Vagina (tissue), 2 donors: ENCODE measurements around the gene MAN1A1. TPM values are rescaled to one million over a fixed set of nuclear protein-coding genes. Genes with fewer than 3 reads are reported as not detected.

Experiments used
- DNase-seq, 2 donors: peaks; one replicate each; pipeline ENCODE4 v3.0.0-alpha.2; 2017; ENCODE audit errors: extremely low spot score in 2 of 2
- H3K27ac ChIP-seq: fragments of 200-600 bp; sonication (generic); one replicate; pipeline ENCODE4 v1.5.1; 2019
- H3K27me3 ChIP-seq: fragments of 200-600 bp; sonication (generic); one replicate; pipeline ENCODE4 v1.5.1; 2019
- H3K36me3 ChIP-seq, 2 donors: fragments of 200-600 bp; sonication (generic); one replicate each; pipeline ENCODE4 v1.5.1; 2017 to 2019
- H3K4me1 ChIP-seq: fragments of 200-600 bp; sonication (generic); one replicate; pipeline ENCODE4 v1.5.1; 2019
- H3K4me3 ChIP-seq, 2 donors: fragments of 200-600 bp; sonication (generic); 1 replicate in 1 of 2; 2 replicates in 1 of 2; pipeline ENCODE4 v1.5.1; 2016 to 2019
- H3K9me3 ChIP-seq: fragments of 200-600 bp; sonication (generic); one replicate; pipeline ENCODE4 v1.5.1; 2019
- POLR2A ChIP-seq, 2 donors: fragments of 450-650 bp; IDR thresholded peaks; one replicate each; pipeline ENCODE4 v1.6.1; 2017; ENCODE audit warnings: antibody characterized with exemption in 2 of 2, mild to moderate bottlenecking in 2 of 2, moderate library complexity in 2 of 2
- POLR2AphosphoS5 ChIP-seq, 2 donors: sonication (generic); formaldehyde crosslinking; IDR thresholded peaks; one replicate each; pipeline ENCODE4 v1.9.0; 2017; ENCODE audit warnings: antibody characterized with exemption in 2 of 2, mild to moderate bottlenecking in 2 of 2, low read depth in 1 of 2; ENCODE audit not compliant: insufficient read depth in 1 of 2
- intact Hi-C: fragments of 100-400 bp; cut with DNase I; formaldehyde crosslinking; loops from one replicate; pipeline ENCODE4 v1.15.1; 2023
- total RNA-seq: library from RNA; depleted of rRNA; stranded (reverse); fragments of >200 nt; gene quantifications from one replicate; pipeline ENCODE4 v1.2.3, GENCODE V29; 2016
- TF ChIP-seq, protein P1 (sequence below), 3 experiments: fragments of 450-650 bp in 2 of 3; fragments of 200-600 bp in 1 of 3; sonication (generic) in 1 of 3; IDR thresholded peaks; one replicate each; pipeline ENCODE4 v1.5.1; 2017 to 2019; ENCODE audit warnings: antibody characterized with exemption in 3 of 3, mild to moderate bottlenecking in 2 of 3, moderate library complexity in 2 of 3

Gene MAN1A1
- total RNA-seq, 1 donor from 2014 or later = 71.2 TPM

DNA sequence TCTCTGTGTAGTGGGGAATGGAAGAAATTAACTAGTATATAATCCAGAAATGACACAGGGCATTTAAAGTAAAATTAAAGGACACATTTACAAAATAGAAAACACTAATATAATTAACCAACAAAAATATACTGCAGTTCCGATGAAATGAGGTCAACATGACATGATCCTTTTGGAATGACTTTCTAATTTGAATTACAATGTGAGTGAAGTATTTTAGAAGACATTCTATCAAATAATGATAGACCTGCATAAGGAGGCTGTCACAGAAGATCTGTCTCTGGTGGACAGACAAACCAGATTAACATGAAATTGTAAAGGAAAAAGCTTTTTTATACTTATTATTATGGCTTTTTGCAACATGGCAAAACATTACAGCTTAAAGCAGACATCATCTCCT, 170.5 kb downstream of the MAN1A1 start:
- H3K9me3 ChIP-seq = no peaks in the 10 kb centered on the region
- no peaks in the 10 kb centered on the region for H3K27me3 ChIP-seq
- no peak overlapping the region for H3K4me3 ChIP-seq
- intact Hi-C loops = no loop called here
- no peak for DNase-seq
- no peak for TF ChIP-seq POLR2AphosphoS5 (IDR thresholded peaks at IDR 0.05; ENCODE audit: insufficient read depth in 1 of 2, low read depth in 1 of 2)
- TF ChIP-seq, protein P1, sequence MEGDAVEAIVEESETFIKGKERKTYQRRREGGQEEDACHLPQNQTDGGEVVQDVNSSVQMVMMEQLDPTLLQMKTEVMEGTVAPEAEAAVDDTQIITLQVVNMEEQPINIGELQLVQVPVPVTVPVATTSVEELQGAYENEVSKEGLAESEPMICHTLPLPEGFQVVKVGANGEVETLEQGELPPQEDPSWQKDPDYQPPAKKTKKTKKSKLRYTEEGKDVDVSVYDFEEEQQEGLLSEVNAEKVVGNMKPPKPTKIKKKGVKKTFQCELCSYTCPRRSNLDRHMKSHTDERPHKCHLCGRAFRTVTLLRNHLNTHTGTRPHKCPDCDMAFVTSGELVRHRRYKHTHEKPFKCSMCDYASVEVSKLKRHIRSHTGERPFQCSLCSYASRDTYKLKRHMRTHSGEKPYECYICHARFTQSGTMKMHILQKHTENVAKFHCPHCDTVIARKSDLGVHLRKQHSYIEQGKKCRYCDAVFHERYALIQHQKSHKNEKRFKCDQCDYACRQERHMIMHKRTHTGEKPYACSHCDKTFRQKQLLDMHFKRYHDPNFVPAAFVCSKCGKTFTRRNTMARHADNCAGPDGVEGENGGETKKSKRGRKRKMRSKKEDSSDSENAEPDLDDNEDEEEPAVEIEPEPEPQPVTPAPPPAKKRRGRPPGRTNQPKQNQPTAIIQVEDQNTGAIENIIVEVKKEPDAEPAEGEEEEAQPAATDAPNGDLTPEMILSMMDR (IDR thresholded peaks at IDR 0.05) = no peak
- TF ChIP-seq POLR2A (IDR thresholded peaks at IDR 0.05) = no peak
- H3K27ac ChIP-seq = no peak overlapping the region
- no peaks in the 10 kb centered on the region for H3K4me1 ChIP-seq
- H3K36me3 ChIP-seq = no peaks in the 10 kb centered on the region

DNA sequence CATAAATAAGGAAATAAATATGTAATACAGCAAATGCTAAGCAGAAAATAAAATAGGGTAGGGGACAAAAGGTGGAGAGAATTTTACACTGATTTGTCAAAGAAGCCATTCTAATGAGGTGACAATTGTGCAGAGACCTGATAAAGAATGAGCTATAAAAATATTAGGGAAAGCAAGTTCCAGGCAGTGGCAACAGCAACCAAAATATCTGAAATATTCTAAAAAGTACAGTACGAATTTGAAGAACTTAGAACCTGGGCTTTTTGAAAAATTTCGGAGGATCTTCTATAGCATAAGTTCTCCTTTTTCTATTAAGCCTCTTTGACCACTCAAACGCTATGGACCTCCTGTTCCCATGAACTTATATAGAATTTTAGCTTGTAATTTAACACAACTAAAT, 173.1 kb downstream of the MAN1A1 start:
- no peak for DNase-seq
- TF ChIP-seq POLR2A (IDR thresholded peaks at IDR 0.05) = no peak
- no peak for TF ChIP-seq POLR2AphosphoS5 (IDR thresholded peaks at IDR 0.05; ENCODE audit: insufficient read depth in 1 of 2, low read depth in 1 of 2)
- TF ChIP-seq, protein P1 (IDR thresholded peaks at IDR 0.05) = no peak
- Histone ChIP-seq H3K9me3 (no peaks in the 10 kb centered on the region), H3K27ac (no peak overlapping the region), H3K4me1 (no peaks in the 10 kb centered on the region), H3K36me3 (no peaks in the 10 kb centered on the region), H3K27me3 (no peaks in the 10 kb centered on the region), H3K4me3 (no peak overlapping the region)
- intact Hi-C loops = no loop called here

DNA sequence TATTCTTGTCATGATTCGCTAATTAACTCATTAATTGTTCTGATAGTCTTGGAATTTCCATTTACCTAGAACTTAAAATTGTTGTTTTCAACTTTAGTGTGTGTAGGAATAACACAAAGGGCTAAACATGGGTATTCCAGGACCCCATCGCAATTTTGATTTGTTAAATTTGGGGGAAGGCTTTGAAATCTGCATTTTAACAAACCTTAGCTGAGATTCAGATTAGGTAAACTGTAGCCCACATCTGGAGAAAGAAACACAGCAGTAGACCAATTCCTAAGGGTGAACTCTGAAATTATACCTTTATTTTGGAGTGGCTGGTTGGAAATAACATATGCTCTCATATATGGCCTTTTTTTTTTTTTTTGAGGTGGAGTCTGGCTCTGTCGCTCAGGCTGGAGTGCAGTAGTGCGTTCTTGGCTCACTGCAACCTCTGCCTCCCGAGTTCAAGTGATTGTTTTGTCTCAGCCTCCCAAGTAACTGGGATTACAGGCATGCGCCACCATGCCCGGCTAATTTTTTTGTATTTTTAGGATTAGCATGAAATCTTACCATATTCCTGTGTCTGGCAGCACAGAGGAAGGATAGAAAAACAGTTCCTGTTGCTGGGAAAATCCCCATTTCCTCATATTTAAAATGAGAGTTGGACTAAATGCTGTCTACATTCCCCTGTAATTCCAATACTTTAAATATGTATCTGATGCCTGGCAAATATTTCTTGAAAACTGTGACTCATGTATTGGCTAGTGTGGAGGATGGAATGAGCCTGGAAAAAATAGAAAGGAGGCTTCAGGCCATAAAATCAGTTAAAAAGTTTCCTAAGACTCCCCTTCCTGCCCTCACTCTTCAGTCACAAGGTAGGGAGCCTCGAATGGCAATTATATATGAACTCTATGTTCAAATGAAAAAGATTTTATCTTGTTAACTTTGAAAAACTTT, 174.4 kb downstream of the MAN1A1 start:
- Histone ChIP-seq H3K27ac (no peak overlapping the region), H3K9me3 (no peaks in the 10 kb centered on the region), H3K4me1 (peaks cover 6% of the 10 kb centered on the region), H3K4me3 (no peak overlapping the region), H3K36me3 (no peaks in the 10 kb centered on the region), H3K27me3 (no peaks in the 10 kb centered on the region)
- intact Hi-C loops = no loop called here
- no peak for DNase-seq
- no peak for TF ChIP-seq POLR2A (IDR thresholded peaks at IDR 0.05)
- TF ChIP-seq POLR2AphosphoS5 (IDR thresholded peaks at IDR 0.05; ENCODE audit: insufficient read depth in 1 of 2, low read depth in 1 of 2) = no peak
- TF ChIP-seq, protein P1 (IDR thresholded peaks at IDR 0.05) = no peak

DNA sequence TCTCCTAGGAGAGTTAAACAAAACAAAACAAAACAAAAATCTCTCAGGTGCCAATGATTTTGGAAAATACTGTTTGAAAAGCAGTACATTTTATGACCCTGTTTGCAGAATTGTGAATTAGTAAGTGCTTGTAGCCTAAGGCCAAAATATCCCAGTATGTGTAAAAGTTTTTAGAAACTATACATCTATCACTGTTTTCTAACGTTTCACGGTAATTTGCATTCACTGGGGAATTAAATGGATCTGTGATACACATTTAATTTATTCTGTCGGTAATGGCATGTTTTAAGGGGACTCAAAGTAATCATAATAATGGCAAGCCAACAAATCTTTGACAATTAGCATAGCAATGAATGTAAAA, 175.5 kb downstream of the MAN1A1 start:
- Histone ChIP-seq H3K36me3 (no peaks in the 10 kb centered on the region), H3K27me3 (no peaks in the 10 kb centered on the region), H3K9me3 (no peaks in the 10 kb centered on the region), H3K27ac (no peak overlapping the region), H3K4me3 (no peak overlapping the region), H3K4me1 (peaks cover 12% of the 10 kb centered on the region)
- intact Hi-C loops = no loop called here
- TF ChIP-seq POLR2A (IDR thresholded peaks at IDR 0.05) (no peak), POLR2AphosphoS5 (IDR thresholded peaks at IDR 0.05; ENCODE audit: insufficient read depth in 1 of 2, low read depth in 1 of 2) (no peak)
- TF ChIP-seq, protein P1 (IDR thresholded peaks at IDR 0.05) = no peak
- no peak for DNase-seq
